ENCODE measurements around the gene CACNA2D2.

The CACNA2D2 gene

GRCh38 chr3:50408443-50408944, 94.9 kb downstream of the CACNA2D2 start:
- DNase-seq (ENCODE audit: extremely low read depth in 1 of 2, low read depth in 1 of 2), result no peak

GRCh38 chr3:50406487-50406886, 96.9 kb downstream of the CACNA2D2 start:
- no peak for DNase-seq (ENCODE audit: extremely low read depth in 1 of 2, low read depth in 1 of 2)

GRCh38 chr3:50405249-50405648, 98.2 kb downstream of the CACNA2D2 start:
- no peak for DNase-seq (ENCODE audit: extremely low read depth in 1 of 2, low read depth in 1 of 2)

GRCh38 chr3:50401978-50402595, 101.3 kb downstream of the CACNA2D2 start:
- DNase-seq (ENCODE audit: extremely low read depth in 1 of 2, low read depth in 1 of 2), result no peak

- no peak for DNase-seq (ENCODE audit: extremely low read depth in 1 of 2, low read depth in 1 of 2)
These were observed 106.9 kb downstream of the CACNA2D2 start for GRCh38 chr3:50396502-50396901.

- DNase-seq (ENCODE audit: extremely low read depth in 1 of 2, low read depth in 1 of 2), result no peak
These were observed 108.2 kb downstream of the CACNA2D2 start for GRCh38 chr3:50395070-50395860.

- DNase-seq (ENCODE audit: extremely low read depth in 1 of 2, low read depth in 1 of 2), result no peak
These were observed 110.4 kb downstream of the CACNA2D2 start for GRCh38 chr3:50393061-50393460.

- DNase-seq (ENCODE audit: extremely low read depth in 1 of 2, low read depth in 1 of 2), result no peak
These were observed 111.2 kb downstream of the CACNA2D2 start for GRCh38 chr3:50392101-50392715.

- no peak for DNase-seq (ENCODE audit: extremely low read depth in 1 of 2, low read depth in 1 of 2)
These were observed 112.8 kb downstream of the CACNA2D2 start for GRCh38 chr3:50390508-50391224.

- DNase-seq (ENCODE audit: extremely low read depth in 1 of 2, low read depth in 1 of 2), result no peak
These were observed 114.0 kb downstream of the CACNA2D2 start for GRCh38 chr3:50389414-50389767.

GRCh38 chr3:50388720-50389413, 114.6 kb downstream of the CACNA2D2 start:
- no peak for DNase-seq (ENCODE audit: extremely low read depth in 1 of 2, low read depth in 1 of 2)

- DNase-seq (ENCODE audit: extremely low read depth in 1 of 2, low read depth in 1 of 2), result no peak
These were observed 115.3 kb downstream of the CACNA2D2 start for GRCh38 chr3:50388016-50388719.

GRCh38 chr3:50385754-50386153, 117.7 kb downstream of the CACNA2D2 start:
- no peak for DNase-seq (ENCODE audit: extremely low read depth in 1 of 2, low read depth in 1 of 2)

GRCh38 chr3:50383750-50384149, 119.7 kb downstream of the CACNA2D2 start:
- DNase-seq (ENCODE audit: extremely low read depth in 1 of 2, low read depth in 1 of 2), result no peak

- no peak for DNase-seq (ENCODE audit: extremely low read depth in 1 of 2, low read depth in 1 of 2)
These were observed 120.7 kb downstream of the CACNA2D2 start for GRCh38 chr3:50382722-50383121.

GRCh38 chr3:50381383-50381782, 122.1 kb downstream of the CACNA2D2 start:
- DNase-seq (ENCODE audit: extremely low read depth in 1 of 2, low read depth in 1 of 2), result no peak

GRCh38 chr3:50380405-50381085, 122.9 kb downstream of the CACNA2D2 start:
- DNase-seq (ENCODE audit: extremely low read depth in 1 of 2, low read depth in 1 of 2), result no peak

- DNase-seq (ENCODE audit: extremely low read depth in 1 of 2, low read depth in 1 of 2), result no peak
These were observed 124.7 kb downstream of the CACNA2D2 start for GRCh38 chr3:50378757-50379156.

- DNase-seq (ENCODE audit: extremely low read depth in 1 of 2, low read depth in 1 of 2), result no peak
These were observed 125.4 kb downstream of the CACNA2D2 start for GRCh38 chr3:50378024-50378423.

Data from stimulated activated CD8-positive, alpha-beta memory T cell treated with anti-CD3 and anti-CD28 coated beads, Interleukin-7, amount 100 ng/mL, for 48 hours (primary cell).